Ovary (tissue), 3 donors: ENCODE results near the gene HOPX.

ENCODE experiments used
- EP300 ChIP-seq: sonication (generic); formaldehyde crosslinking; IDR thresholded peaks from one replicate; pipeline ENCODE4 v1.6.1; 2017; ENCODE audit warnings: antibody characterized with exemption
- POLR2A ChIP-seq: fragments of 450-650 bp; IDR thresholded peaks from one replicate; pipeline ENCODE4 v1.6.1; 2017; ENCODE audit warnings: antibody characterized with exemption, mild to moderate bottlenecking, moderate library complexity
- TF ChIP-seq, protein P1 (sequence below), 3 donors: fragments of 450-650 bp in 2 of 3; fragments of 200-600 bp in 1 of 3; IDR thresholded peaks; one replicate each; pipeline versions ENCODE4 v1.5.1 to v1.8.0; 2016 to 2022; ENCODE audit warnings: antibody characterized with exemption in 3 of 3, mild to moderate bottlenecking in 1 of 3
- donor health status: DM: no; HTN: no; CAD: no.

DNA sequence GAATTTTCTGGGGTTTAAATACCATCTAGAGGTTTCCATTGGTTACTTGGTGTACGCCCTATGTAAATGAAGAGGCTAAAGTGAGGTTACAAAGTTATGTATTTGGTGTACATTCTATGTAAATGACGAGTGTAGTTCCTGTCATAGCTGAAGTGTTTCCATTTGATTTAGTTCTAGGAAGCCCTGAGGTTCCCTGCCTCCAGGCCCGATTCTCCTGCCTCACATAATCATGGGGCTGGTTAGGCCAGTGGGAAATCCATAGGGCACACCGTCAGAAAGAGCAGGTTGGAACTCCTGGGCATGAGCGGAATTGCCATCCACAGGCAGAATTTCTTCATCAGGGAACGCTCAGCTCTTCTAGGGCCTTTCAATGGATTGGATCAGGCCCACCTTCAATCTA lies 24.2 kb upstream of the HOPX start:
- TF ChIP-seq EP300 (no peak), POLR2A (no peak)
- TF ChIP-seq, protein P1, sequence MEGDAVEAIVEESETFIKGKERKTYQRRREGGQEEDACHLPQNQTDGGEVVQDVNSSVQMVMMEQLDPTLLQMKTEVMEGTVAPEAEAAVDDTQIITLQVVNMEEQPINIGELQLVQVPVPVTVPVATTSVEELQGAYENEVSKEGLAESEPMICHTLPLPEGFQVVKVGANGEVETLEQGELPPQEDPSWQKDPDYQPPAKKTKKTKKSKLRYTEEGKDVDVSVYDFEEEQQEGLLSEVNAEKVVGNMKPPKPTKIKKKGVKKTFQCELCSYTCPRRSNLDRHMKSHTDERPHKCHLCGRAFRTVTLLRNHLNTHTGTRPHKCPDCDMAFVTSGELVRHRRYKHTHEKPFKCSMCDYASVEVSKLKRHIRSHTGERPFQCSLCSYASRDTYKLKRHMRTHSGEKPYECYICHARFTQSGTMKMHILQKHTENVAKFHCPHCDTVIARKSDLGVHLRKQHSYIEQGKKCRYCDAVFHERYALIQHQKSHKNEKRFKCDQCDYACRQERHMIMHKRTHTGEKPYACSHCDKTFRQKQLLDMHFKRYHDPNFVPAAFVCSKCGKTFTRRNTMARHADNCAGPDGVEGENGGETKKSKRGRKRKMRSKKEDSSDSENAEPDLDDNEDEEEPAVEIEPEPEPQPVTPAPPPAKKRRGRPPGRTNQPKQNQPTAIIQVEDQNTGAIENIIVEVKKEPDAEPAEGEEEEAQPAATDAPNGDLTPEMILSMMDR (IDR thresholded peaks at IDR 0.05), result no peak
